ENCODE measurements around the gene PLK3. TPM values are rescaled to one million over a fixed set of nuclear protein-coding genes. Genes with fewer than 3 reads are reported as not detected.

The PLK3 gene
- total and polyA plus RNA-seq, 2 experiments from 2014 or later = 8.7 to 15.1 TPM

- H3K27me3 Mint-ChIP-seq (ENCODE audit: insufficient read depth, low read depth, poor library complexity) = peaks cover 4% of the 10 kb centered on the region
These were observed 41.1 kb upstream of the PLK3 start for GRCh38 chr1:44759077-44759476.

GRCh38 chr1:44760876-44761275 lies 39.3 kb upstream of the PLK3 start:
- Mint-ChIP-seq H3K9me3 (no peaks in the 10 kb centered on the region), H3K36me3 (ENCODE audit: low read depth) (peaks cover 91% of the 10 kb centered on the region), H3K4me3 (no peak overlapping the region), H3K27ac (no peak overlapping the region), H3K27me3 (ENCODE audit: insufficient read depth, low read depth, poor library complexity) (peaks cover 2% of the 10 kb centered on the region), H3K4me1 (no peaks in the 10 kb centered on the region)
- peaks cover 63% of the 10 kb centered on the region for H3K36me3 ChIP-seq (ENCODE audit: insufficient read depth)
- no peak overlapping the region for H3K4me3 ChIP-seq
- 0 out of 2 replicates have a peak, but pooled peaks cover 3% of the 10 kb centered on the region for H3F3A ChIP-seq (replicated peaks; ENCODE audit: low read depth)
- H2AFZ ChIP-seq = no peak overlapping the region
- H3K79me2 ChIP-seq (replicated peaks; ENCODE audit: insufficient read depth) = no peaks in the 10 kb centered on the region
- no peak for TF ChIP-seq ZNF462 (CRISPR knock-in tag; IDR thresholded peaks at IDR 0.05)
- no peak for TF ChIP-seq CTCF (conservative IDR thresholded peaks at IDR 0.05; ENCODE audit: low read depth in 2 of 2)
- TF ChIP-seq ETS1 (IDR thresholded peaks at IDR 0.05) = no peak
- TF ChIP-seq STAT1 (IDR thresholded peaks at IDR 0.05; ENCODE audit: unreplicated experiment) = no peak
- TF ChIP-seq NANOG (IDR thresholded peaks at IDR 0.05; ENCODE audit: borderline replicate concordance) = no peak
- no peak for TF ChIP-seq CREB1 (CRISPR knock-in tag; IDR thresholded peaks at IDR 0.05; ENCODE audit: low read depth)
- H3K9me2 ChIP-seq (ENCODE audit: insufficient read depth) = no peaks in the 10 kb centered on the region
- no peak overlapping the region for H3K4me2 ChIP-seq
- H3K27ac ChIP-seq (ENCODE audit: low read depth) = no peak overlapping the region
- ATAC-seq = no peak
- no peaks in the 10 kb centered on the region for H3K4me1 ChIP-seq (ENCODE audit: insufficient read depth)
- peaks cover 10% of the 10 kb centered on the region; the same call in 1 of the 2 replicates for H4K20me1 ChIP-seq (replicated peaks; ENCODE audit: insufficient read depth)
- no peak for DNase-seq (ENCODE audit: low spot score)
- no peaks in the 10 kb centered on the region for H3K27me3 ChIP-seq (ENCODE audit: insufficient read depth)

More at GRCh38 chr1:44759077-44759476, 41.1 kb upstream of the PLK3 start:
- ATAC-seq (no peak), DNase-seq (ENCODE audit: low spot score) (no peak)
- Histone ChIP-seq H3K9me2 (ENCODE audit: insufficient read depth) (no peaks in the 10 kb centered on the region), H3F3A (replicated peaks; ENCODE audit: low read depth) (peaks cover 6% of the 10 kb centered on the region; the same call in 1 of the 2 replicates), H3K27me3 (ENCODE audit: insufficient read depth) (no peaks in the 10 kb centered on the region), H3K4me3 (no peak overlapping the region), H4K20me1 (replicated peaks; ENCODE audit: insufficient read depth) (peaks cover 7% of the 10 kb centered on the region; the same call in 1 of the 2 replicates), H3K4me1 (ENCODE audit: insufficient read depth) (no peaks in the 10 kb centered on the region), H3K36me3 (ENCODE audit: insufficient read depth) (peaks cover 68% of the 10 kb centered on the region), H3K27ac (ENCODE audit: low read depth) (no peak overlapping the region), H2AFZ (no peak overlapping the region), H3K79me2 (replicated peaks; ENCODE audit: insufficient read depth) (no peaks in the 10 kb centered on the region), H3K4me2 (no peak overlapping the region)
- Mint-ChIP-seq H3K9me3 (no peaks in the 10 kb centered on the region), H3K4me3 (no peak overlapping the region), H3K4me1 (no peaks in the 10 kb centered on the region), H3K36me3 (ENCODE audit: low read depth) (peaks cover 93% of the 10 kb centered on the region), H3K27ac (no peak overlapping the region)
- TF ChIP-seq ZNF114 (CRISPR knock-in tag; IDR thresholded peaks at IDR 0.05) (no peak), ZNF331 (CRISPR knock-in tag; IDR thresholded peaks at IDR 0.05; ENCODE audit: low read depth) (no peak), EZH2 (IDR thresholded peaks at IDR 0.05; ENCODE audit: low read depth, unreplicated experiment) (no peak), NANOG (IDR thresholded peaks at IDR 0.05; ENCODE audit: borderline replicate concordance) (no peak), EZH2phosphoT487 (IDR thresholded peaks at IDR 0.05; ENCODE audit: unreplicated experiment) (no peak), ETS1 (IDR thresholded peaks at IDR 0.05) (no peak)

All from GM23338 (cell line).